GM12878 (cell line): ENCODE measurements around the gene APOM. TPM values are rescaled to one million over a fixed set of nuclear protein-coding genes. Genes with fewer than 3 reads are reported as not detected.
A peak's percentile ranks its signal among the peaks of the same experiment; 100 is the strongest.

Experiments
- ATAC-seq: fragments of 200-7000 bp; cut with Tn5 transposase; 3 replicates; pipeline ENCODE4 v1.9.1; 2020; ENCODE audit warnings: mild to moderate bottlenecking, moderate library complexity
- BruUV-seq: library from RNA; stranded (reverse); fragments of 400-500 nt; replicated peaks from 2 replicates; lab custom pipeline; 2021; lab: Mats Ljungman, UMichigan
- CTCF ChIA-PET: fragments of 300-600 bp; sonication (Branson Sonifier 250); formaldehyde crosslinking; extraction: SDS; loops from one replicate; lab custom pipeline; 2021; ENCODE audit warnings: inconsistent platforms; lab: Yijun Ruan, JAX
- POLR2A ChIA-PET: fragments of 350-600 bp; formaldehyde crosslinking; extraction: SDS; loops from one replicate; lab custom pipeline; 2021; ENCODE audit warnings: inconsistent platforms; lab: Charles Lee
- RAD21 ChIA-PET: fragments of 300-600 bp; sonication (Branson Sonifier 250); formaldehyde crosslinking; loops from one replicate; lab custom pipeline; 2023; ENCODE audit warnings: antibody characterized with exemption; ENCODE audit not compliant: unreplicated experiment; lab: Charles Lee
- SMC1A ChIA-PET: fragments of 300-600 bp; sonication (Branson Sonifier 250); formaldehyde crosslinking; loops from one replicate; lab custom pipeline; 2023; ENCODE audit not compliant: unreplicated experiment, uncharacterized antibody; lab: Charles Lee
- DNase-seq: peaks from one replicate; pipeline ENCODE4 v3.0.0-alpha.2; 2011; ENCODE audit warnings: low read depth, low spot score
- FAIRE-seq: peaks from 3 replicates; lab custom pipeline; 2011; peaks lifted over from hg19 to GRCh38; lab: Jason Lieb, UNC
- H2AFZ ChIP-seq: 2 replicates; pipeline ENCODE4 v1.6.0; 2011; ENCODE audit warnings: low read depth, low read length, control low read depth; ENCODE audit not compliant: control insufficient read depth
- H3K27ac ChIP-seq: 2 replicates; pipeline ENCODE4 v1.5.1; 2011; ENCODE audit warnings: control low read depth; ENCODE audit not compliant: control insufficient read depth, insufficient read depth
- H3K27me3 ChIP-seq, 2 experiments: replicated peaks in 1 of 2; 2 replicates each; pipeline versions ENCODE4 v1.6.0 to v1.6.1; 2011; ENCODE audit warnings: low read length in 1 of 2; ENCODE audit not compliant: control insufficient read depth in 2 of 2, insufficient read depth in 2 of 2
- H3K36me3 ChIP-seq, 2 experiments: 2 replicates each; pipeline ENCODE4 v1.5.1; 2011; ENCODE audit warnings: low read length in 1 of 2; ENCODE audit not compliant: control insufficient read depth in 2 of 2, insufficient read depth in 2 of 2
- H3K4me1 ChIP-seq: 2 replicates; pipeline ENCODE4 v1.6.1; 2011; ENCODE audit warnings: mild to moderate bottlenecking, low read length, moderate library complexity, mixed read lengths; ENCODE audit not compliant: control insufficient read depth, insufficient read depth
- H3K4me2 ChIP-seq: 2 replicates; pipeline ENCODE4 v1.6.0; 2011; ENCODE audit warnings: control low read depth; ENCODE audit not compliant: control insufficient read depth, insufficient read depth
- H3K4me3 ChIP-seq: fragments of 200-600 bp; sonication (generic); 2 replicates; pipeline ENCODE4 v1.5.1; 2016
- H3K79me2 ChIP-seq: 2 replicates; pipeline ENCODE4 v1.6.0; 2011; ENCODE audit warnings: low read length; ENCODE audit not compliant: control insufficient read depth, insufficient read depth
- H3K9ac ChIP-seq: 2 replicates; pipeline ENCODE4 v1.8.0; 2011; ENCODE audit warnings: low read length, control low read depth, mixed read lengths; ENCODE audit not compliant: control insufficient read depth, insufficient read depth
- H3K9me3 ChIP-seq: replicated peaks from 3 replicates; pipeline ENCODE4 v1.5.1; 2011; ENCODE audit warnings: mild to moderate bottlenecking, low read length; ENCODE audit not compliant: control insufficient read depth, insufficient read depth
- H4K20me1 ChIP-seq: 2 replicates; pipeline ENCODE4 v1.6.0; 2011; ENCODE audit not compliant: control insufficient read depth, insufficient read depth
- CHD2 ChIP-seq: IDR thresholded peaks from 2 replicates; pipeline ENCODE4 v1.6.1; 2011; ENCODE audit warnings: low read depth, low read length, improper control_type of control experiment, borderline replicate concordance
- GABPA ChIP-seq: IDR thresholded peaks from 2 replicates; pipeline ENCODE4 v1.6.1; 2014; ENCODE audit warnings: antibody characterized with exemption, low read depth, mild to moderate bottlenecking, inconsistent platforms
- NFXL1 ChIP-seq: fragments of 450-650 bp; IDR thresholded peaks from 2 replicates; pipeline ENCODE4 v1.6.1; 2017; ENCODE audit warnings: antibody characterized with exemption, mild to moderate bottlenecking, borderline replicate concordance
- NR2C1 ChIP-seq: fragments of 450-650 bp; IDR thresholded peaks from 2 replicates; pipeline ENCODE4 v1.6.1; 2017; ENCODE audit warnings: antibody characterized with exemption, mild to moderate bottlenecking, moderate library complexity
- POLR2A ChIP-seq: IDR thresholded peaks from 2 replicates; pipeline ENCODE4 v1.6.1; 2011; ENCODE audit warnings: low read depth, mild to moderate bottlenecking, low read length
- SREBF1 ChIP-seq: IDR thresholded peaks from 2 replicates; pipeline ENCODE4 v1.6.1; 2012; ENCODE audit warnings: mild to moderate bottlenecking, low read length
- ZNF622 ChIP-seq: fragments of 450-650 bp; IDR thresholded peaks from 2 replicates; pipeline ENCODE4 v1.6.1; 2017; ENCODE audit warnings: mild to moderate bottlenecking, inconsistent platforms
- WGBS: methylation state at CpG from one replicate; pipeline ENCODE4 v1.1.6; 2016; ENCODE audit warnings: low lambda C conversion rate; ENCODE audit not compliant: insufficient replicate concordance, insufficient coverage; ENCODE audit errors: missing lambda C conversion rate; 5-methylcytosine and 5-hydroxymethylcytosine counted together
- in situ Hi-C: fragments of 300-500 bp; cut with MboI; formaldehyde crosslinking; loops from 9 replicates; pipeline ENCODE4 v1.14.3; 2018; ENCODE audit warnings: mixed read lengths
- intact Hi-C: fragments of 100-400 bp; cut with micrococcal nuclease; formaldehyde crosslinking; loops from one replicate; pipeline ENCODE4 v1.14.2; 2022; ENCODE audit not compliant: unreplicated experiment
- polyA plus RNA-seq, 11 experiments: library from polyadenylated mRNA; depleted of rRNA in 4 of 11; unstranded in 6 of 11; stranded (reverse) in 5 of 11; fragments of >200 nt; fragmentation: Nextera tagmentation in 4 of 11; fragmentation: Illumina TruSeq in 1 of 11; extraction: Ambion mirVana in 4 of 11; extraction: Trizol in 1 of 11; gene quantifications; 1 replicate in 1 of 11; 2 replicates in 10 of 11; pipeline versions ENCODE4 v1.2.1 to v1.2.3, GENCODE V29; 2011 to 2016; ENCODE audit warnings: inconsistent platforms in 2 of 11, missing spikeins in 2 of 11, low read depth in 1 of 11
- total RNA-seq, 4 experiments: library from RNA; depleted of rRNA in 3 of 4; stranded (reverse); fragments of >200 nt in 3 of 4; fragmentation: Illumina TruSeq in 1 of 4; extraction: Trizol in 1 of 4; gene quantifications; 2 replicates each; pipeline versions ENCODE4 v1.2.1 to v1.2.3, GENCODE V29; 2013 to 2021
- TF ChIP-seq, protein P1 (sequence below): IDR thresholded peaks from 2 replicates; pipeline ENCODE4 v1.6.1; 2012; ENCODE audit warnings: low read length, inconsistent platforms

The APOM gene
- total and polyA plus RNA-seq, 10 of the 15 experiments (the other 5 are each of a cell fraction or from before 2014, with no cell fraction given), result 4.0 to 14.1 (median 7.1) TPM

DNA sequence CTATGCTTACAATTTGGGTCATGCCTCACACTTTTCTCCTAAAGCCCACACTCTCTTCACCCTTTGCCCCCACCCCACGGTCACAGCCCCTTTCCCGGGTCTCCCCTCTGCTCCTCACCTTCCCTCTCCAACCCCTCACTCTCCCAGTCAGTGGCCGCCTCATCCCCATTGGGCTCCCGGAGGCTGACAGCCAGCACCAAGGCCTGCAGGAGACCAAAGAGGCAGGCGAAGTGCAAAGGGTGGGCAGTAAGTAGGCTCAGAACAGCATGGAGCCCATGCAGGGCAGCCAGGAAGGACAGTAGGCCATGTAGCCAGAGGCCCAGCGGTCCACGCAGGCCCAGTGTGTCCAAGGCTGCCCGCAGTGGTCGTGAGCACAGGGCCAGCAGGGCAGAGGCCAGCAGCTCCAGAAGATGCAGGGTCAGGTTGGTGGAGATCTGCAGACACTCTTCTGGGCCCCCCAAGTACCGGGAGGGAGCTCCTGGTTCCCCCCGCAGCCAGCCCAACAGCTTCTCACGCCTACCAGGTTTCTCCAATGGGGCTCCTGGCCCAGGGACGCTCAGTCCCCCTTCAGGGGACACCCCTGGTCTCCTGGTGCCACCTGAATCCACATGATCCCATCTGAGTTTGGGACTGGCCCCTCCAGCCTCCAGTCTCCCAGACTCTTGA is 3.4 kb downstream of the APOM start:
- Histone ChIP-seq H2AFZ (no peak overlapping the region), H3K36me3 (peaks cover 0 to 12% of the 10 kb centered on the region in 2 experiments), H3K9ac (peak overlapping the region; percentile 95), H3K4me1 (peaks cover 42% of the 10 kb centered on the region), H3K4me3 (peak overlapping the region; percentile 79), H3K4me2 (peak overlapping the region; percentile 99), H3K79me2 (peaks cover 51% of the 10 kb centered on the region), H4K20me1 (no peaks in the 10 kb centered on the region), H3K9me3 (no peaks in the 10 kb centered on the region; the same call in 2 of the 3 replicates), H3K27me3 (no peaks in the 10 kb centered on the region), H3K27ac (peak overlapping the region; percentile 94)
- intact Hi-C loops (no loop called here), in situ Hi-C loops (no loop called here)
- no peak for ATAC-seq
- CTCF ChIA-PET, result no interaction called here
- WGBS, result 70% methylated on average over 13 of the region's 13 CpGs
- DNase-seq, result no peak
- no TSS peak for BruUV-seq
- SMC1A ChIA-PET, result no interaction called here
- TF ChIP-seq GABPA (no peak), ZNF622 (no peak), POLR2A (peak; percentile 48), NR2C1 (no peak), NFXL1 (no peak), SREBF1 (no peak), CHD2 (no peak)
- TF ChIP-seq, protein P1, sequence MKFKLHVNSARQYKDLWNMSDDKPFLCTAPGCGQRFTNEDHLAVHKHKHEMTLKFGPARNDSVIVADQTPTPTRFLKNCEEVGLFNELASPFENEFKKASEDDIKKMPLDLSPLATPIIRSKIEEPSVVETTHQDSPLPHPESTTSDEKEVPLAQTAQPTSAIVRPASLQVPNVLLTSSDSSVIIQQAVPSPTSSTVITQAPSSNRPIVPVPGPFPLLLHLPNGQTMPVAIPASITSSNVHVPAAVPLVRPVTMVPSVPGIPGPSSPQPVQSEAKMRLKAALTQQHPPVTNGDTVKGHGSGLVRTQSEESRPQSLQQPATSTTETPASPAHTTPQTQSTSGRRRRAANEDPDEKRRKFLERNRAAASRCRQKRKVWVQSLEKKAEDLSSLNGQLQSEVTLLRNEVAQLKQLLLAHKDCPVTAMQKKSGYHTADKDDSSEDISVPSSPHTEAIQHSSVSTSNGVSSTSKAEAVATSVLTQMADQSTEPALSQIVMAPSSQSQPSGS, result no peak
- RAD21 ChIA-PET, result interaction anchor here (1.2 to 1.6 kb wide), 2 partner anchors 80 to 108 kb away, joined by 3 to 6 read pairs; partner anchors contain the start of gene MSH5
- POLR2A ChIA-PET, result interaction anchor here (0.6 to 0.8 kb wide), 6 partner anchors 37 to 171 kb away, joined by 3 to 6 read pairs (median 4); partner anchors contain the start of gene NFKBIL1
- no peak for FAIRE-seq
